K562 (cell line): Measurements from ENCODE around the gene DENND1A. TPM values are rescaled to one million over a fixed set of nuclear protein-coding genes. Genes with fewer than 3 reads are reported as not detected.

Experiments used
- ATAC-seq: fragments of 200-7000 bp; cut with Tn5 transposase; 3 replicates; pipeline ENCODE4 v1.9.1; 2020; ENCODE audit warnings: moderate library complexity
- BruUV-seq: library from RNA; stranded (reverse); fragments of 400-500 nt; replicated peaks from 2 replicates; lab custom pipeline; 2021; lab: Mats Ljungman, UMichigan
- CTCF ChIA-PET: fragments of 300-600 bp; formaldehyde crosslinking; extraction: SDS; loops from one replicate; lab custom pipeline; 2021; ENCODE audit warnings: low intra/inter-chr PET ratio; lab: Yijun Ruan, JAX
- POLR2A ChIA-PET: fragments of 300-600, 350-650 bp; sonication (Branson Sonifier 250); formaldehyde crosslinking; extraction: SDS; loops from one replicate; lab custom pipeline; 2021; ENCODE audit warnings: antibody characterized with exemption, inconsistent platforms; lab: Yijun Ruan, JAX
- DNase-seq, 4 experiments: peaks; one replicate each; pipeline versions ENCODE4 v3.0.0 to v3.0.0-alpha.2; 2011 to 2018; ENCODE audit warnings: low spot score in 3 of 4, mixed read lengths in 3 of 4; ENCODE audit errors: extremely low read depth in 1 of 4
- FAIRE-seq: peaks from 2 replicates; lab custom pipeline; 2011; peaks lifted over from hg19 to GRCh38; lab: Jason Lieb, UNC
- H2AFZ ChIP-seq: 2 replicates; pipeline ENCODE4 v1.6.0; 2011; ENCODE audit warnings: low read depth, low read length, control low read depth, inconsistent platforms
- H3K27ac ChIP-seq: fragments of 200-600 bp; 3 replicates; pipeline ENCODE4 v1.8.0; 2011; ENCODE audit warnings: low read depth, mild to moderate bottlenecking, control low read depth, inconsistent platforms, low read length, moderate library complexity, mixed read lengths; ENCODE audit errors: extremely low read depth
- H3K27me3 ChIP-seq, 2 experiments: fragments of 300-600 bp in 1 of 2; 2 replicates in 1 of 2; 3 replicates in 1 of 2; pipeline versions ENCODE4 v1.6.0 to v1.8.0; 2011; ENCODE audit warnings: inconsistent platforms in 2 of 2, low read length in 2 of 2, mild to moderate bottlenecking in 1 of 2, mixed read lengths in 1 of 2, moderate library complexity in 1 of 2; ENCODE audit not compliant: control insufficient read depth in 2 of 2, insufficient read depth in 2 of 2
- H3K36me3 ChIP-seq: fragments of 300-600 bp; 3 replicates; pipeline ENCODE4 v1.8.0; 2011; ENCODE audit warnings: mild to moderate bottlenecking, low read length, inconsistent platforms; ENCODE audit not compliant: control insufficient read depth, insufficient read depth
- H3K4me1 ChIP-seq, 2 experiments: fragments of 200-600 bp in 1 of 2; replicated peaks in 1 of 2; 2 replicates in 1 of 2; 3 replicates in 1 of 2; pipeline versions ENCODE4 v1.5.1 to v1.8.0; 2011; ENCODE audit warnings: inconsistent platforms in 2 of 2, low read length in 2 of 2, mild to moderate bottlenecking in 1 of 2, mixed read lengths in 1 of 2, moderate library complexity in 1 of 2; ENCODE audit not compliant: control insufficient read depth in 2 of 2, insufficient read depth in 2 of 2
- H3K4me2 ChIP-seq: 2 replicates; pipeline ENCODE4 v1.6.1; 2011; ENCODE audit warnings: low read length, control low read depth, inconsistent platforms, mixed read lengths; ENCODE audit not compliant: insufficient read depth
- H3K4me3 ChIP-seq: fragments of 200-600 bp; sonication (generic), shearing (Covaris generic); 2 replicates; pipeline ENCODE4 v1.5.1; 2016; ENCODE audit warnings: control low read depth, inconsistent platforms
- H3K79me2 ChIP-seq: fragments of 200-600 bp; 3 replicates; pipeline ENCODE4 v1.8.0; 2011; ENCODE audit warnings: low read length, inconsistent platforms; ENCODE audit not compliant: control insufficient read depth, insufficient read depth
- H3K9ac ChIP-seq, 2 experiments: 2 replicates each; pipeline versions ENCODE4 v1.6.0 to v1.6.1; 2011; ENCODE audit warnings: low read depth in 2 of 2, low read length in 2 of 2, control low read depth in 1 of 2, inconsistent platforms in 1 of 2, mild to moderate bottlenecking in 1 of 2, mixed read lengths in 1 of 2; ENCODE audit not compliant: insufficient read depth in 1 of 2
- H3K9me1 ChIP-seq: one replicate; pipeline ENCODE4 v1.6.0; 2011; ENCODE audit warnings: inconsistent platforms, mild to moderate bottlenecking, low read length, moderate library complexity; ENCODE audit not compliant: control insufficient read depth, insufficient read depth
- H3K9me3 ChIP-seq: replicated peaks from 2 replicates; pipeline ENCODE4 v1.5.1; 2011; ENCODE audit warnings: low read depth, low read length, inconsistent platforms; ENCODE audit not compliant: control insufficient read depth, insufficient read depth
- H4K20me1 ChIP-seq: replicated peaks from 2 replicates; pipeline ENCODE4 v1.6.1; 2011; ENCODE audit warnings: low read length, inconsistent platforms, mixed read lengths; ENCODE audit not compliant: control insufficient read depth, insufficient read depth
- ATF7 ChIP-seq: fragments of 450-650 bp; IDR thresholded peaks from 2 replicates; pipeline ENCODE4 v1.7.1; 2014; ENCODE audit warnings: mild to moderate bottlenecking, moderate library complexity
- CHD4 ChIP-seq: fragments of 200-600 bp; sonication (generic); IDR thresholded peaks from 3 replicates; pipeline ENCODE4 v1.6.1; 2012; ENCODE audit warnings: low read depth, mild to moderate bottlenecking, mixed read lengths, low read length, inconsistent platforms; ENCODE audit not compliant: insufficient read depth, insufficient replicate concordance, poor library complexity, severe bottlenecking
- DIDO1 ChIP-seq: fragments of 450-650 bp; IDR thresholded peaks from 2 replicates; pipeline ENCODE4 v1.6.1; 2016; ENCODE audit warnings: low read depth, missing biosample characterization, missing genetic modification characterization
- HNRNPLL ChIP-seq: fragments of 200-400 bp; formaldehyde crosslinking; IDR thresholded peaks from 2 replicates; pipeline ENCODE4 v1.6.1; 2017; ENCODE audit warnings: low read length, low read depth, mild to moderate bottlenecking; ENCODE audit not compliant: poor library complexity, severe bottlenecking
- MAZ ChIP-seq, 2 experiments: fragments of 450-650 bp in 1 of 2; sonication (generic) in 1 of 2; formaldehyde crosslinking; IDR thresholded peaks in 1 of 2; conservative IDR thresholded peaks in 1 of 2; 2 replicates each; pipeline versions ENCODE4 v1.4.0 to v1.5.0; 2020; ENCODE audit warnings: mild to moderate bottlenecking in 1 of 2, missing genetic modification reagents in 1 of 2
- MEIS2 ChIP-seq: fragments of 450-650 bp; IDR thresholded peaks from 2 replicates; pipeline ENCODE4 v1.6.1; 2014; ENCODE audit warnings: mild to moderate bottlenecking; ENCODE audit not compliant: partially characterized antibody
- NFRKB ChIP-seq: fragments of 450-650 bp; IDR thresholded peaks from 2 replicates; pipeline ENCODE4 v1.6.1; 2016; ENCODE audit warnings: low read depth
- SMARCE1 ChIP-seq: fragments of 450-650 bp; IDR thresholded peaks from 2 replicates; pipeline ENCODE4 v1.7.1; 2016; ENCODE audit warnings: mild to moderate bottlenecking
- ZNF134 ChIP-seq: fragments of 250-450 bp; sonication (Bioruptor Pico); conservative IDR thresholded peaks from 2 replicates; pipeline ENCODE4 v1.4.0; 2020
- ZNF384 ChIP-seq: IDR thresholded peaks from 2 replicates; pipeline ENCODE4 v1.6.1; 2012; ENCODE audit warnings: low read depth, low read length, improper control_type of control experiment
- ZNF707 ChIP-seq: fragments of 250-450 bp; sonication (Bioruptor Pico); conservative IDR thresholded peaks from 2 replicates; pipeline ENCODE4 v1.8.0; 2022; ENCODE audit warnings: inconsistent platforms, mild to moderate bottlenecking, moderate library complexity
- WGBS: fragments of 100-300 bp; shearing (Covaris generic); methylation state at CpG from one replicate; pipeline ENCODE4 v1.1.6; 2016; ENCODE audit warnings: low coverage, mixed read lengths; ENCODE audit not compliant: insufficient coverage; ENCODE audit errors: missing lambda C conversion rate; 5-methylcytosine and 5-hydroxymethylcytosine counted together
- in situ Hi-C: fragments of 300-500 bp; cut with MboI; formaldehyde crosslinking; loops from 4 replicates; pipeline ENCODE4 v1.15.0; 2018; ENCODE audit warnings: inconsistent platforms, mixed read lengths
- intact Hi-C: fragments of 100-400 bp; cut with micrococcal nuclease; formaldehyde crosslinking; loops from 2 replicates; pipeline ENCODE4 v1.14.2; 2022
- polyA plus RNA-seq, 8 experiments: library from polyadenylated mRNA; depleted of rRNA in 4 of 8; stranded (reverse) in 5 of 8; unstranded in 3 of 8; fragments of >200 nt; fragmentation: Nextera tagmentation in 2 of 8; fragmentation: Illumina TruSeq in 1 of 8; extraction: Ambion mirVana in 2 of 8; extraction: Trizol in 1 of 8; gene quantifications; 2 replicates each; pipeline versions ENCODE4 v1.2.1 to v1.2.3, GENCODE V29; 2011 to 2014; ENCODE audit warnings: inconsistent platforms in 1 of 8, missing spikeins in 1 of 8
- total RNA-seq, 7 experiments: library from RNA; depleted of rRNA in 6 of 7; stranded (reverse); fragments of >200 nt in 6 of 7; fragmentation: Illumina TruSeq in 2 of 7; extraction: Trizol in 2 of 7; gene quantifications; 2 replicates each; pipeline versions ENCODE4 v1.2.1 to v1.2.3, GENCODE V29; 2011 to 2021; ENCODE audit warnings: low replicate concordance in 1 of 7
- TF ChIP-seq, protein P1 (sequence below): IDR thresholded peaks from 3 replicates; pipeline ENCODE4 v1.6.1; 2011; ENCODE audit warnings: borderline replicate concordance, mild to moderate bottlenecking, moderate library complexity; ENCODE audit not compliant: insufficient read length; ENCODE audit errors: extremely low read depth

DENND1A gene
- total and polyA plus RNA-seq, 9 of the 15 experiments (the other 6 are each of a cell fraction or from before 2014, with no cell fraction given): 7.6 to 29.5 (median 15.7) TPM

DNA sequence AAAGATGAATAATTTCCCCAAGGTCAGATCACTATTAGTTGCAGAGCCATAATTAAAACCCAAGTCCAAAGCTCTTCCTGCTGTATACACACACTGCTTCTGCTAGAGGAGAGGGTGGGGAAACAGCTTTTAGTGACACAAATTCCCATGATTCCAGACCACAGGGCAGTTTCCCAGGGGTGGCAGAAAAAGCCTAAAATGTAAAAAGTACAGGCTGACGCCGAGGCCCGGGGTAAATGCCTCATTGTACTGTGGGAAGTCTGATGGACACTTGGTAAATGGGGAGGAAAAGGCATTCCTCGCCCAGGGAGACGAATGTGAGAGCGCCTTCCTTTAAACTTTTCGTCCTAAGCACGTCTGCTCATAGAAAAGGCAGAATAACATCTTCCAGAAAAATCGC, 65.7 kb downstream of the DENND1A start:
- Histone ChIP-seq H3K4me1 (no peaks in the 10 kb centered on the region; a peak in 1 of 5 replicates), H2AFZ (no peak overlapping the region), H3K4me2 (no peak overlapping the region), H3K79me2 (no peaks in the 10 kb centered on the region), H4K20me1 (no peaks in the 10 kb centered on the region), H3K27ac (no peak overlapping the region), H3K4me3 (no peak overlapping the region), H3K36me3 (no peaks in the 10 kb centered on the region), H3K9me1 (no peaks in the 10 kb centered on the region), H3K27me3 (no peaks in the 10 kb centered on the region), H3K9me3 (no peaks in the 10 kb centered on the region), H3K9ac (no peak overlapping the region)
- BruUV-seq: no TSS peak
- ChIA-PET POLR2A (interaction anchor here (0.7 kb wide), 1 partner anchor 38 kb away, joined by 3 read pairs; no protein-coding TSS in a partner anchor), CTCF (no interaction called here)
- FAIRE-seq (no peak), DNase-seq (no peak), ATAC-seq (no peak)
- in situ Hi-C loops (no loop called here), intact Hi-C loops (no loop called here)
- TF ChIP-seq MEIS2: no peak
- 90% methylated on average over 9 of the region's 9 CpGs for WGBS

DNA sequence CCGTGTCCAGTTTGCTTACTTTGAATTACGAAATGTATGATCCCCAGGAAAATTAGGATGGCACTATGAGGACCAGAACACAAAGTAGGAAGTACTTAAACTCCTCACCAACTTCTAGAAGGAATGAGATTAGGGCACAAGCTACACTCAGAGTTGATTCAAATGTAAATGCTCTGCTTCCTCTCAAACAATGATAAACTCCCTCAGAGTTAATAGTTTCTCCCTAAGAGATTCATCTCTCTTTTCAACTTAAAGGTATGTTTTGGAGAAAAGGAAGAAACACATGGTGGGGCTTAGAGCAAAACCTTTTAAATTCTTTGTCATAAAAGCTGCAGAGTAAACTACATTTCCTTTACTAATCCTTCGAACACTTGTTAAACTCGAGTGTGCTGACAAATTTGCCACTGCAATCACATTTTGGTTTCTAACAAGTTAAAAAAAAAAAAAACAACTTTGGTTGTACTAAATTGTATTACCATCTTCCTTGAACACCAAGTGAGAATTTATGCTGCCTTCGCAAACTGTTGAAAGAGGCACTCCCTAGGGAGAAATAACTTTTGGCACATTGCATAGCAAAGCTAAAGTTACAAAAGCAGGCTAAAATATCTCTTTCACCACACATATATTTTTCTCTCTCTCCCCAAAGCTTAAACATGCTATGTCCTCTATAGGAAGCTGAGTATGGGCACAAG, 66.6 kb downstream of the DENND1A start:
- ATAC-seq (no peak), FAIRE-seq (no peak), DNase-seq (no peak)
- intact Hi-C loops (no loop called here), in situ Hi-C loops (no loop called here)
- no peak overlapping the region for H3K4me3 ChIP-seq
- H3K9me3 ChIP-seq: no peaks in the 10 kb centered on the region
- H3K36me3 ChIP-seq: no peaks in the 10 kb centered on the region
- no peak for TF ChIP-seq ZNF384
- TF ChIP-seq ATF7: no peak
- TF ChIP-seq MAZ (CRISPR knock-in tag; conservative IDR thresholded peaks at IDR 0.05 in 1 of 2, IDR thresholded peaks at IDR 0.05 in 1 of 2): no peak
- no peak for TF ChIP-seq SMARCE1
- no peak for TF ChIP-seq ZNF134 (CRISPR knock-in tag)
- TF ChIP-seq HNRNPLL: no peak
- no peak for TF ChIP-seq CHD4
- TF ChIP-seq ZNF707 (CRISPR knock-in tag): no peak
- TF ChIP-seq, protein P1, sequence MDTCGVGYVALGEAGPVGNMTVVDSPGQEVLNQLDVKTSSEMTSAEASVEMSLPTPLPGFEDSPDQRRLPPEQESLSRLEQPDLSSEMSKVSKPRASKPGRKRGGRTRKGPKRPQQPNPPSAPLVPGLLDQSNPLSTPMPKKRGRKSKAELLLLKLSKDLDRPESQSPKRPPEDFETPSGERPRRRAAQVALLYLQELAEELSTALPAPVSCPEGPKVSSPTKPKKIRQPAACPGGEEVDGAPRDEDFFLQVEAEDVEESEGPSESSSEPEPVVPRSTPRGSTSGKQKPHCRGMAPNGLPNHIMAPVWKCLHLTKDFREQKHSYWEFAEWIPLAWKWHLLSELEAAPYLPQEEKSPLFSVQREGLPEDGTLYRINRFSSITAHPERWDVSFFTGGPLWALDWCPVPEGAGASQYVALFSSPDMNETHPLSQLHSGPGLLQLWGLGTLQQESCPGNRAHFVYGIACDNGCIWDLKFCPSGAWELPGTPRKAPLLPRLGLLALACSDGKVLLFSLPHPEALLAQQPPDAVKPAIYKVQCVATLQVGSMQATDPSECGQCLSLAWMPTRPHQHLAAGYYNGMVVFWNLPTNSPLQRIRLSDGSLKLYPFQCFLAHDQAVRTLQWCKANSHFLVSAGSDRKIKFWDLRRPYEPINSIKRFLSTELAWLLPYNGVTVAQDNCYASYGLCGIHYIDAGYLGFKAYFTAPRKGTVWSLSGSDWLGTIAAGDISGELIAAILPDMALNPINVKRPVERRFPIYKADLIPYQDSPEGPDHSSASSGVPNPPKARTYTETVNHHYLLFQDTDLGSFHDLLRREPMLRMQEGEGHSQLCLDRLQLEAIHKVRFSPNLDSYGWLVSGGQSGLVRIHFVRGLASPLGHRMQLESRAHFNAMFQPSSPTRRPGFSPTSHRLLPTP: no peak
- TF ChIP-seq DIDO1 (tag): no peak
- TF ChIP-seq NFRKB: no peak
- H3K79me2 ChIP-seq: no peaks in the 10 kb centered on the region
- H3K27me3 ChIP-seq: no peaks in the 10 kb centered on the region
- no peak overlapping the region for H3K27ac ChIP-seq
- ChIA-PET CTCF (no interaction called here), POLR2A (interaction anchor here (0.5 to 0.7 kb wide), 2 partner anchors 37 to 858 kb away, joined by 3 read pairs; no protein-coding TSS in a partner anchor)
- no peak overlapping the region for H3K4me2 ChIP-seq
- 71% methylated on average over 5 of the region's 5 CpGs for WGBS
- no peaks in the 10 kb centered on the region for H4K20me1 ChIP-seq
- no TSS peak for BruUV-seq
- H3K9ac ChIP-seq: no peak overlapping the region
- H3K9me1 ChIP-seq: no peaks in the 10 kb centered on the region
- no peak overlapping the region for H2AFZ ChIP-seq
- H3K4me1 ChIP-seq: no peaks in the 10 kb centered on the region; a peak in 1 of 5 replicates
